ENCODE measurements around the gene AQP7.
A peak's percentile ranks its signal among the peaks of the same experiment; 100 is the strongest.
"Not testable (repeated sequence)": the region's sequence is repeated elsewhere in the genome, so short reads cannot be mapped to it uniquely, and the experiment has no call there.

Gene AQP7

DNA sequence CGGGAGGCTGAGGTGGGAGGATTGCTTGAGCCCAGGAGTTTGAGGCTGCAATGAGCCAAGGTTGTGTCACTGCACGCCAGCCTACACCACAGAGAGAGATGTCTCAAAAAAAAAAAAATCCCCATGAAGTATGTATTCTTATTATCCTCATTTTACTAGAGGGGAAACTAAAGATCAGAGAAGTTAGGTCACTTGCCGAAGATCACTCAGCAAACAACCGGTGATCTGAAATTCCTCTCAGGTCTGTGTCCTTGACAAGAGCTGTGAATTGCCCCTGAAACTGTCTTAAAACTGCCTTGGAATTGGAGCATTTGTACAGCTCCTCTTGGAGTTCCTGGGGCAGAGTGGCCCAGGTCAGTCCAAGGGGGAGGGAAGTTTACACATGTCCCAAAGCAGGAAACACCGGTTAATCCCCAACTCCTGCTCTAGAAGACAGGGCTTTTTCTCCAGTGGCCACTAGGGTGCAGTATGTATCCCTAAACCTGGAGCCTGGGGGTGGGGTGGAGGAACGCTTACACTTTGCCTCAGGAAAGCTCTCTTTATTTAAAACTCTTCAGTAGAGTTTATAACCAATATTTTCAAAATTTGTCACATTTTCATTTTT is 27.6 kb downstream of the AQP7 start:
- peak; percentile 51 for DNase-seq (ENCODE audit: low read depth)

DNA sequence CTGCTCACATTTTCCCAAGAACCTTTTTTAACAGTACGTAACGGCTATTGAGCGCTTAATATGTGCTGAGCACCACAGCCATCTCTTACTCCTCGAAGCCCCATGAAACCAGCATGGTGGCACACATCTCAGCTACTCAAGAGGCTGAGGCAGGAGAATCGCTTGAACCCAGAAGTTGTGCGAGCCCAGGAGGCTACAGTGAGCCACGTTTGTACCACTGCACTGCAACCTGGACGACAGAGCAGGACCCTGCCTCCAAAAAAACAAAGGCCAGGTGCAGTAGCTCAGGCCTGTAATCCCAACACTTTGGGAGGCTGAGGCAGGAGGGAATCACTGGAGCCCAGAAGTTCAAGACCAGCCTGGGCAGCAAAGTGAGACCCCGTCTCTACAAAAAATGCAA is 28.2 kb downstream of the AQP7 start:
- no peak for DNase-seq (ENCODE audit: low read depth)

DNA sequence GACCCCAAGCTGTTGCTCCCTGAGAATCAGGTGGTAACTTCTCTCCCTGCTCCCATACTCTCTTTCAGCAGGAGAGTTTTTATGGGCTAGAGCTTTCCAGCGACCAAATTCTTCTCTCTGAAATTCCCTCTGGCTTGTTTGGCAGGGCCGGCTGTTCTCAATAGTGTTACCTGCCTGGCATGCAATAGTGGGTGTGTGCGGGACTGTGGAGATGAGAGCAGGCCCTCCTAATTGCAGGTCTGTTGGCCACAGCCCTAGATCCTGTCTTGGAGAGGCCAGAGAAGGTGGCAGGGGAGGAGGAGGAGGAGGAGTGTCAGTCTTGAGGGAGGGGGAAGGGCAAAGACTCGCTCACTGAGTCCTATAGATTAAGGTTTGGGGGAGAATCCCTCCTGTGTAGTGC is 29.5 kb downstream of the AQP7 start:
- DNase-seq (ENCODE audit: low read depth) = no peak

- DNase-seq (ENCODE audit: low read depth) = no peak
These were observed 35.3 kb downstream of the AQP7 start for GRCh38 chr9:33366979-33367480.

DNA sequence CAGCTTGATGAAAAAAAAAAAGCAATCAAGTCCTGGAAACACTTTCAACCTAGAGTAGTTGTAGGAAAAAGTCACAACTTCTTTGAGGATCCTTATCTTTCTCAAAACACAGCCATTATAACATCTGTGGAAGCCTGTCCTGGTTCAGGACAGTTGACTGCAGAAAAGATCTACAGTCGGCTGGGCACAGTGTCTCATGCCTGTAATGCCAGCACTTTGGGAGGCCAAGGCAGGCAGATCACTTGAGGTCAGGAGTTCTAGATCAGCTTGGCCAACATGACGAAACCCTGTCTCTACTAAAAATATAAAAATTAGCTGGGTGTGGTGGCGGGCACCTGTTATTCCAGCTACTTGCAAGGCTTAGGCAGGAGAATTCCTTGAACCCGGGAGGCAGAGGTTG is 37.6 kb downstream of the AQP7 start:
- not testable (repeated sequence) for DNase-seq (ENCODE audit: low read depth)

GRCh38 chr9:33364127-33364526 is 38.2 kb downstream of the AQP7 start:
- DNase-seq (ENCODE audit: low read depth) = no peak

- not testable (repeated sequence) for DNase-seq (ENCODE audit: low read depth)
These were observed 43.7 kb downstream of the AQP7 start for GRCh38 chr9:33358641-33359040.

GRCh38 chr9:33355933-33356332 is 46.4 kb downstream of the AQP7 start:
- no peak for DNase-seq (ENCODE audit: low read depth)

DNA sequence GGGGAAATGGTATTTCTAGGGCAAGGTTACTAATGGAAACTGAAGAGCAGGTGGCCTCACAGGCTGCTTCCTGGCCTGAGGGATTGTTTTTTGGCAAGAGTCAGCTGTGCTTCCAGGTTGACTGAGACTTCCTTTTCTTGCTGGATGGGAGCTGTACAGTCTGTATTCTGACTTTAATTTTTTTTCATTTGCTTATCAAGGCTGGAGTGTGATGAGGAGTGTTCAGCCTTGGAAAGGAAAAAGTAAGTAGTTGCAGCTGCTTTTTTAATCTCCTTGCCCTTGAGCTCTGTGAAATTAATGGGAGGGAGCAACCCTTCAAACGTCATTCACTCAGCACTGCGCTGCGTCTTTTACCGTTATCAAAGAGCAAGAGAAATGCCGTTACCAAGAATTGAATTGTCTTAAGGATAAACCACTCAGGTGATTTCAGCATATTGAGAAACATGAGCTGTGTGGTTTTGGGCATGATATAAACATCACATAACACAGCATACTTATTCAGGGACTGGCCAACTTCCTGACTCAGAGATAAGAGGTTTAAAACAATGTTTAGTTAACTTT is 47.6 kb downstream of the AQP7 start:
- no peak for DNase-seq (ENCODE audit: low read depth)

DNA sequence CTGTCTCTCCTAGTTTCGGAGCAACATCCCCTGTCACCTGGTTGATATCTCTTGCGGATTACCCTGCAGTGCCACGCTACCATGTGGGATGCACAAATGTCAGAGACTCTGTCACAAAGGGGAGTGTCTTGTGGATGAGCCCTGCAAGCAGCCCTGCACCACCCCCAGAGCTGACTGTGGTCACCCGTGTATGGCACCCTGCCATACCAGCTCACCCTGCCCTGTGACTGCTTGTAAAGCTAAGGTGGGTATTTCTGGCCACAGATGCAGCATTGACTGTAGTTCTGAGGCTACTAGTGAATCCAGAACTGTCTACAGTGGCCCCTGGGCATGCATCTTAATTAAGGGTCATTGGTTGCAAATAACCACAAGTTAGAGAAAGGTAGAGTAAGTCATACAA is 50.8 kb downstream of the AQP7 start:
- DNase-seq (ENCODE audit: low read depth) = no peak

- DNase-seq (ENCODE audit: low read depth) = no peak
These were observed 52.1 kb downstream of the AQP7 start for GRCh38 chr9:33350310-33350709.

DNA sequence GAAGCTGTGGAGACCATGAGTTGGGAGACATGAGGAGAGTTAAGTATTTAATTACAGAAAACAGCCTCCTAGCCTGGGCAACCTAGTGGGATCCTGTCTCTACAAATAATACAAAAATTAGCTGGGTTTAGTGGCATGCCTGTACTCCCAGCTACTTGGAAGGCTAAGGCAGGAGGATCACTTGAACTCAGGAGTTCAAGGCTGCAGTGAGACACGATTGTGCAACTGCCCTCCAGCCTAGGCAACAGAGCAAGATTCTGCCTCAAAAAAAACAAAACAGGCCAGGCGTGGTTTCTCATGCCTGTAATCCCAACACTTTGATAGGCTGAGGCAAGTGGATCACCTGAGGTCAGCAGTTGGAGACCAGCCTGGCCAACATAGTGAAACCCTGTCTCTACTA is 52.6 kb downstream of the AQP7 start:
- DNase-seq (ENCODE audit: low read depth) = no peak

DNA sequence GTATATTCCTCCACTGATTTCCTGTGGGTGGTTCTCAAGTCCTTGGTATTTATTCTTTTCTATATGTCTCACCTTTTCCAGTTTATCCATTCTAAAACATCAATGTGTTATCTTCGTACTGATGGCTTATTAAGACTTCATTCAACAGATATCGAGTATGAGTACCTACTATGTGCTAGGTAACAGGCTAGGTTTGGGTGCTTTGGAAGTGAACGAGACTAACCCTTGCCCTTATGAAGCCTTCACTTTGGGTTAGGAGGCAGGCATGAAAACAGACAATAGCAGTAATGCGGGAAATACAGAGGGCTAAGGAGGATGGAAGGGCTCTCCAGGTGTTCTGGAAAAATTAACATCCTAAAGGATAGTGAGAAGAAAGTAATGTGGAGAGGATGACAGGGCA is 53.4 kb downstream of the AQP7 start:
- DNase-seq (ENCODE audit: low read depth) = no peak

DNA sequence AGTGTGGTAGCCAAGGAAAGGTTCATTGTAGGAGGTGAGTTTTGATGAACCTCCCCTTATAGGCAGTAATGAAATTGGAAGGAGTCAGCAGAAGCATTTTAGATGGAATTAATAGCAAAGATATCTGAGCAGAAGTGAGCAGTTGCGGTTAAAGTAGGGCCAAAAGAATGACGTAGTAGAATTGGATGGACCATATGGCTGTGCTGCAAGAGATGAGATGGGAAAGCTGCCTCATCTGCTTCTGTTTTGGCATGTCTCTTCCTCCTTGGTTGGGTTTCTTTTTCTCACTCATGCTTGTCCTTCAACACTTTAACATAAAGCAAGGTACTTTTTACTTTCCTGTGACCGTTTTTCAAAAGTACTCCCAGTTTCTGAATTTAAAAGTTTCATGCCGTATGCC is 55.8 kb downstream of the AQP7 start:
- DNase-seq (ENCODE audit: low read depth) = no peak

- DNase-seq (ENCODE audit: low read depth) = no peak
These were observed 58.2 kb downstream of the AQP7 start for GRCh38 chr9:33344145-33344544.

DNA sequence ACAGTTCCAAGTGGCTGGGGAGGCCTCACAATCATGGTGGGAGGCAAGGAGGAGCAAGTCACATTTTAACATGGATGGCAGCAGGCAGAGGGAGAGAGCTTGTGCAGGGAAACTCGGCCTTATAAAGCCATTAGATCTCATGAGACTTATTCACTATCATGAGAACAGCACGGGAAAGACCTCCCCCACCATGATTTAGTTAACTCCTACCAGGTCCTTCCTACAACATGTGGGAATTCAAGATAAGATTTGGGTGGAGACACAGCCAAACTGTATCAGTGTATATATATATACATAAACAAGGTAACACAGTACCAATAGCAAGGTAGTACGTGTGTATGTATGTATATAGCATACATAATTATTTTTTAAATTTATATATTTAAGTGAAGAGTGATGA is 61.2 kb downstream of the AQP7 start:
- DNase-seq (ENCODE audit: low read depth) = no peak

GRCh38 chr9:33340186-33340585 is 62.2 kb downstream of the AQP7 start:
- DNase-seq (ENCODE audit: low read depth) = no peak
